Measurements from ENCODE around the gene SHBG.

DNA sequence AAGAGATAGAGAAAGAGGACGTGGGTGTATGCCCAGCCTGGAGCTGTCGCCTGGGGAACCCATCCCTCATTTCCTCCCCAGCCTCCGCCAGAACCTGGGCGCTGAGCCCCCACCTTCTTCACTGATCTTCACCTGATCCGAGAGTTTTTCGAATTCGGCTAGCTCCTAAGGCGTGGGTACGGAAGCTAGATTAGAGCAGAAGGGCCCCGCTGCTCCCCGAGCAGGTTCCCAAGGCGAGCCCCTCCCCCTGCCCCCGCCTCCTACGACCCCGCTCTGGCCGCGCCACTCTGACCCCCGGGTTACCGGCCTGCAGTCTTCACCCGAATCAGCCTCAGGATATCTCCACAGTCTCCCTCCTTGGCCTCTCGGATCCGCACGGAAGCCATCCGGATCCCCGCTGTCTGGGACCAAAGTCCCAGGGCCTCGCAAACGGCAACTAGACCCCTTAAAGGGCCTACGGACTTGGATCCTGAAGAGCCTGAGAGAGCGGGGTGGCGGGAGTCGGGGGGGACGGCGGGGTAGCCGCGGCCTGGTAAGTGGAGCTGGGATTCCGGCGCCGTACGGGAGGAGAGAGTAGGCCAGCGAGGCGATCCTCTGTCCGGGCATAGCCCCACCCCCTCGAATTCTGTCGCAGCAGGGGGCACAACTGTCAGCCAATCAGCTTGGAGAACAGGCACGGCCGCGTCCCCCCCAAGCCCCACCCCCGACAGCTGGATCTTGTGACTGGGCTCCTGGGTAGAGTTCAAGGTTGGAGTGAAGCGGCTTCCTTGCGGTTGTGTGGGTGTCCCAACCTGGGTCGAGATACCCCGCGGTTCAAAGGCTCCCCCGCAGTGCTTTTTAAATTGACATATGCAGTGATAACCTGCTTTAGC lies 2.4 kb upstream of the SHBG start, which contains the start of gene SAT2:
- TF ChIP-seq CTCF (IDR thresholded peaks at IDR 0.05): no peak
- peak; percentile 58 to 84 for TF ChIP-seq POLR2AphosphoS5 (IDR thresholded peaks at IDR 0.05)
- peak in 3 of 4 donors; percentile 55 to 87 (median 59) for TF ChIP-seq POLR2A (IDR thresholded peaks at IDR 0.05)
- TF ChIP-seq EP300 (IDR thresholded peaks at IDR 0.05): no peak

Data from upper lobe of left lung (tissue), 4 donors.